ENCODE measurements around the gene BCL6.

DNA sequence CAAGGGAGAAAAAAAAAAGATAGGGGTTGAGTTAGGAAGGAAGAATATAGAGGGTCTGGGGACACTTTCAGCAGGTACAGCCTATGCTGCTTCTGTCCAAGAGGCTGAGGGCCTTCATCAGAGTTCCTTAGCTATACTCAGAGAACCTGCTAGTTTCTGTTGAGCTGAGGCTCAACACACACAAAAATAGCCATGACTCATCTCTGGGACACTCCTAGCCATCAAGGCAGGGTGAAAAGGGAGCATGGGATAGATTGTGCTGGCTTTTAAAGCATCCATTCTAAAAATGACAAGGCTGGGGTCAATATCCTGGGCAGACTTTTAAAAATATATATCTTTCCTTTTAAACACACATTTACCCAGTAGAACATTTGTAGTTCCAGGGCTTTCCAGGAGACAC lies 40.1 kb downstream of the BCL6 start:
- TF ChIP-seq, protein P1, sequence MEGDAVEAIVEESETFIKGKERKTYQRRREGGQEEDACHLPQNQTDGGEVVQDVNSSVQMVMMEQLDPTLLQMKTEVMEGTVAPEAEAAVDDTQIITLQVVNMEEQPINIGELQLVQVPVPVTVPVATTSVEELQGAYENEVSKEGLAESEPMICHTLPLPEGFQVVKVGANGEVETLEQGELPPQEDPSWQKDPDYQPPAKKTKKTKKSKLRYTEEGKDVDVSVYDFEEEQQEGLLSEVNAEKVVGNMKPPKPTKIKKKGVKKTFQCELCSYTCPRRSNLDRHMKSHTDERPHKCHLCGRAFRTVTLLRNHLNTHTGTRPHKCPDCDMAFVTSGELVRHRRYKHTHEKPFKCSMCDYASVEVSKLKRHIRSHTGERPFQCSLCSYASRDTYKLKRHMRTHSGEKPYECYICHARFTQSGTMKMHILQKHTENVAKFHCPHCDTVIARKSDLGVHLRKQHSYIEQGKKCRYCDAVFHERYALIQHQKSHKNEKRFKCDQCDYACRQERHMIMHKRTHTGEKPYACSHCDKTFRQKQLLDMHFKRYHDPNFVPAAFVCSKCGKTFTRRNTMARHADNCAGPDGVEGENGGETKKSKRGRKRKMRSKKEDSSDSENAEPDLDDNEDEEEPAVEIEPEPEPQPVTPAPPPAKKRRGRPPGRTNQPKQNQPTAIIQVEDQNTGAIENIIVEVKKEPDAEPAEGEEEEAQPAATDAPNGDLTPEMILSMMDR (IDR thresholded peaks at IDR 0.05), result no peak
- TF ChIP-seq TCF7 (CRISPR knock-in tag; IDR thresholded peaks at IDR 0.05; ENCODE audit: low read depth) (no peak), NR1H2 (CRISPR knock-in tag; IDR thresholded peaks at IDR 0.05) (no peak), SP1 (CRISPR knock-in tag; conservative IDR thresholded peaks at IDR 0.05) (no peak)
- TF ChIP-seq, protein P2, sequence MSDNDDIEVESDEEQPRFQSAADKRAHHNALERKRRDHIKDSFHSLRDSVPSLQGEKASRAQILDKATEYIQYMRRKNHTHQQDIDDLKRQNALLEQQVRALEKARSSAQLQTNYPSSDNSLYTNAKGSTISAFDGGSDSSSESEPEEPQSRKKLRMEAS (CRISPR knock-in tag; IDR thresholded peaks at IDR 0.05), result no peak
- TF ChIP-seq, protein P3, sequence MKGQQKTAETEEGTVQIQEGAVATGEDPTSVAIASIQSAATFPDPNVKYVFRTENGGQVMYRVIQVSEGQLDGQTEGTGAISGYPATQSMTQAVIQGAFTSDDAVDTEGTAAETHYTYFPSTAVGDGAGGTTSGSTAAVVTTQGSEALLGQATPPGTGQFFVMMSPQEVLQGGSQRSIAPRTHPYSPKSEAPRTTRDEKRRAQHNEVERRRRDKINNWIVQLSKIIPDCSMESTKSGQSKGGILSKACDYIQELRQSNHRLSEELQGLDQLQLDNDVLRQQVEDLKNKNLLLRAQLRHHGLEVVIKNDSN (CRISPR knock-in tag; IDR thresholded peaks at IDR 0.05), result no peak
- TF ChIP-seq, protein P4, sequence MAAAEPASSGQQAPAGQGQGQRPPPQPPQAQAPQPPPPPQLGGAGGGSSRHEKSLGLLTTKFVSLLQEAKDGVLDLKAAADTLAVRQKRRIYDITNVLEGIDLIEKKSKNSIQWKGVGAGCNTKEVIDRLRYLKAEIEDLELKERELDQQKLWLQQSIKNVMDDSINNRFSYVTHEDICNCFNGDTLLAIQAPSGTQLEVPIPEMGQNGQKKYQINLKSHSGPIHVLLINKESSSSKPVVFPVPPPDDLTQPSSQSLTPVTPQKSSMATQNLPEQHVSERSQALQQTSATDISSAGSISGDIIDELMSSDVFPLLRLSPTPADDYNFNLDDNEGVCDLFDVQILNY (CRISPR knock-in tag; IDR thresholded peaks at IDR 0.05), result no peak

Data from WTC11 (cell line).